Ovary (tissue), 9 donors: ENCODE measurements around the gene NPFFR1. TPM values are rescaled to one million over a fixed set of nuclear protein-coding genes. Genes with fewer than 3 reads are reported as not detected.

ENCODE experiments used
- DNase-seq, 5 donors: peaks; one replicate each; pipeline ENCODE4 v3.0.0-alpha.2; 2019 to 2020
- H3K27ac ChIP-seq, 2 donors: fragments of 200-600 bp; one replicate each; pipeline versions ENCODE4 v1.5.1 to v1.8.0; 2019 to 2022
- H3K27me3 ChIP-seq: fragments of 200-600 bp; one replicate; pipeline ENCODE4 v1.8.0; 2022
- H3K36me3 ChIP-seq: fragments of 200-600 bp; sonication (generic); one replicate; pipeline ENCODE4 v1.5.1; 2019
- H3K4me1 ChIP-seq: one replicate; pipeline ENCODE4 v1.8.1; 2013; ENCODE audit warnings: mild to moderate bottlenecking, moderate library complexity; ENCODE audit not compliant: insufficient read depth
- H3K4me3 ChIP-seq: fragments of 200-600 bp; sonication (generic); one replicate; pipeline ENCODE4 v1.5.1; 2017
- H3K9me3 ChIP-seq, 2 donors: fragments of 200-600 bp in 1 of 2; sonication (generic) in 1 of 2; one replicate each; pipeline versions ENCODE4 v1.5.1 to v1.8.1; 2013 to 2019; ENCODE audit warnings: mild to moderate bottlenecking in 1 of 2, moderate library complexity in 1 of 2
- EP300 ChIP-seq: sonication (generic); formaldehyde crosslinking; IDR thresholded peaks from one replicate; pipeline ENCODE4 v1.6.1; 2017; ENCODE audit warnings: antibody characterized with exemption
- POLR2A ChIP-seq: fragments of 450-650 bp; IDR thresholded peaks from one replicate; pipeline ENCODE4 v1.6.1; 2017; ENCODE audit warnings: antibody characterized with exemption, mild to moderate bottlenecking, moderate library complexity
- WGBS, 3 donors: extraction: QIAGEN DNeasy Blood & Tissue Kit in 1 of 3; methylation state at CpG; one replicate each; pipeline versions ENCODE4 v1.1.5 to v1.1.7; 2013 to 2017; 5-methylcytosine and 5-hydroxymethylcytosine counted together
- intact Hi-C, 4 donors: fragments of 100-400 bp; cut with DNase I; formaldehyde crosslinking; loops; one replicate each; pipeline versions ENCODE4 v1.11.0 to v1.15.1; 2022 to 2023
- polyA plus RNA-seq, 2 donors: library from polyadenylated mRNA; stranded (reverse); fragments of 200-250 nt in 1 of 2; fragments of 350-450 nt in 1 of 2; fragmentation: Illumina TruSeq in 1 of 2; extraction: RNeasy Lipid Tissue Mini Kit (QIAGEN cat#74804) in 1 of 2; gene quantifications; one replicate each; pipeline ENCODE4 v1.2.3, GENCODE V29; 2013 to 2014
- total RNA-seq, 7 donors: library from RNA; depleted of rRNA in 2 of 7; stranded (reverse); fragments of >200 nt in 2 of 7; fragmentation: NEBNext Ultra II Directional in 3 of 7; extraction: Animal tissue kit (Norgen Biotek cat#: 25700) in 3 of 7; gene quantifications; one replicate each; pipeline versions ENCODE4 v1.1.0 to v1.2.4, GENCODE V29; 2016 to 2023
- TF ChIP-seq, protein P1 (sequence below), 3 donors: fragments of 450-650 bp in 2 of 3; fragments of 200-600 bp in 1 of 3; IDR thresholded peaks; one replicate each; pipeline versions ENCODE4 v1.5.1 to v1.8.0; 2016 to 2022; ENCODE audit warnings: antibody characterized with exemption in 3 of 3, mild to moderate bottlenecking in 1 of 3
- donor health status: DM: no; HTN: no; CAD: no; lungs with moderate emphysema.
- donor health status: DM: no; HTN: no; CAD: no.
- donor health status: Bipolar disorder and iron deficiency.
- donor health status: DM: yes; HTN: yes; CAD: no.
- donor health status: DM: no; HTN: no; CAD: no.
- donor health status: DM: yes; HTN: yes; CAD: no.

Gene NPFFR1
- total and polyA plus RNA-seq, 9 donors, result 0.04 to 1.1 (median 0.20) TPM

DNA sequence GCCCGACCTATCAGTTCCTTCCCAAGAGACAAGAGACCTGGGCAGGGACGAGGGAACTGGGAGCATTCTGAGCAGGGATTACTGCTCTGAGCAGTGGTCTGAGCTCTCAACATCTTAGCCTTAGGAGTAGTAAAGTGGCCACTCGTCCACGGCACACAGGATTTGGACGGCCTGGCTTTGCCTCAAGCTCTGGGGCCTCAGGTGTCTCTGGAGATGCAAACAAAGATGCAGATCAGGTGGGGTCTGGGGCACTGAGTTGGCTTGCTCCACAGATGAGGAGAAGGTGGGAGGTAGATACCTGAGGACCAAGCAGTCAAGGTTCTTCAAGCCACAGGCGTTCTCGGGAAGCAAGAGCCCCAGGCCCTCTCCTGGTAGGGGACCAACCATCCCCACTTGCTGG is 16.1 kb upstream of the NPFFR1 start:
- H3K4me3 ChIP-seq, result no peak overlapping the region
- H3K27ac ChIP-seq, result no peak overlapping the region
- no peaks in the 10 kb centered on the region for H3K36me3 ChIP-seq
- intact Hi-C loops, result no loop called here
- TF ChIP-seq, protein P1, sequence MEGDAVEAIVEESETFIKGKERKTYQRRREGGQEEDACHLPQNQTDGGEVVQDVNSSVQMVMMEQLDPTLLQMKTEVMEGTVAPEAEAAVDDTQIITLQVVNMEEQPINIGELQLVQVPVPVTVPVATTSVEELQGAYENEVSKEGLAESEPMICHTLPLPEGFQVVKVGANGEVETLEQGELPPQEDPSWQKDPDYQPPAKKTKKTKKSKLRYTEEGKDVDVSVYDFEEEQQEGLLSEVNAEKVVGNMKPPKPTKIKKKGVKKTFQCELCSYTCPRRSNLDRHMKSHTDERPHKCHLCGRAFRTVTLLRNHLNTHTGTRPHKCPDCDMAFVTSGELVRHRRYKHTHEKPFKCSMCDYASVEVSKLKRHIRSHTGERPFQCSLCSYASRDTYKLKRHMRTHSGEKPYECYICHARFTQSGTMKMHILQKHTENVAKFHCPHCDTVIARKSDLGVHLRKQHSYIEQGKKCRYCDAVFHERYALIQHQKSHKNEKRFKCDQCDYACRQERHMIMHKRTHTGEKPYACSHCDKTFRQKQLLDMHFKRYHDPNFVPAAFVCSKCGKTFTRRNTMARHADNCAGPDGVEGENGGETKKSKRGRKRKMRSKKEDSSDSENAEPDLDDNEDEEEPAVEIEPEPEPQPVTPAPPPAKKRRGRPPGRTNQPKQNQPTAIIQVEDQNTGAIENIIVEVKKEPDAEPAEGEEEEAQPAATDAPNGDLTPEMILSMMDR (IDR thresholded peaks at IDR 0.05), result no peak
- no peak for TF ChIP-seq POLR2A
- TF ChIP-seq EP300, result no peak
- WGBS, 3 donors, result 92 to 96% (median 95%) methylated on average over 7 of the region's 7 CpGs
- no peaks in the 10 kb centered on the region for H3K9me3 ChIP-seq
- H3K4me1 ChIP-seq, result peaks cover 9% of the 10 kb centered on the region
- no peaks in the 10 kb centered on the region for H3K27me3 ChIP-seq
- no peak for DNase-seq

DNA sequence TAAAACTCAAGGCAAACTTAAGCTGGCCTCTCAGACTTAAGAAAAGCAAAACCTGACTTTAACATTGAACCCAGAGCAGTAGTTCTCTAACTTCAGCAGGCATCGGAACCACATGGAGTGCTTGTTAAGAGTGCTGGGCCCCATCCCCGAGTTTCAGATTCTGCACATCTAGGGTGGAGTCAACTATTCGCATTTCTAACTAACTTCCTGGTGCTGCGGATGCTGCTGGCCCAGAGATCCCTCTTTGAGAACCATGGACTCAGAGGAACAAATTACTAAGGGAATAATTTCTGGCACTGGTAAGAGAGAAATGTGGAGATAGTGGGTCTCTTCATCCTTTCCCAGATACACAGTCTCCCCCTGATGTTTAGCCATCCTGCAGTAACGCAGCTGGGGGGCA is 14.6 kb upstream of the NPFFR1 start:
- H3K4me1 ChIP-seq, result peaks cover 9% of the 10 kb centered on the region
- no peak for DNase-seq
- H3K9me3 ChIP-seq, result no peaks in the 10 kb centered on the region
- intact Hi-C loops, result no loop called here
- no peaks in the 10 kb centered on the region for H3K27me3 ChIP-seq
- H3K36me3 ChIP-seq, result no peaks in the 10 kb centered on the region
- TF ChIP-seq POLR2A, result no peak
- TF ChIP-seq EP300, result no peak
- TF ChIP-seq, protein P1 (IDR thresholded peaks at IDR 0.05), result no peak
- H3K27ac ChIP-seq, result no peak overlapping the region
- H3K4me3 ChIP-seq, result no peak overlapping the region
- WGBS, 3 donors, result 76 to 87% (median 79%) methylated on average over 5 of the region's 5 CpGs

DNA sequence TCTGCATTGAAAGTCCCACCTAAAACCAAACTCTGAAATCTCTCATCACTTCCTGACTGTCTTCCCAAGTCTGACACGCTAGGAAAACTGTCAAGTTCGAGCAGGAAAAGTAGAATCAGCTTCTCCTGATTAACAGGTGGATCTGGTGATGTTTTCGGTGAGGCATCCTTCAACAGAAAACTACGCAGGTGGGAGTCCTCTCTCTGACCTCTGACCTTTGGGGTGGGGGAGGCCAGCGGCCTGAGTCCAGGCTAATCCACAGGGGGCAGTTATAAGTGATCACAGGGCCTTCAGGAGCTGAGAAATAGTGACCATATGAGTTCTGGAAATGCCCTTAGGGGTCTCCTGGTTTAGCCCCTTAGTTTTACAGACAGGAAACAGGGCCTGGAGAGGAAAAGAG is 13.4 kb upstream of the NPFFR1 start:
- intact Hi-C loops, result no loop called here
- Histone ChIP-seq H3K36me3 (no peaks in the 10 kb centered on the region), H3K9me3 (no peaks in the 10 kb centered on the region), H3K4me3 (no peak overlapping the region), H3K4me1 (peaks cover 9% of the 10 kb centered on the region), H3K27me3 (no peaks in the 10 kb centered on the region), H3K27ac (peak overlapping the region in 1 of 2 donors; percentile 69)
- TF ChIP-seq, protein P1 (IDR thresholded peaks at IDR 0.05), result no peak
- TF ChIP-seq EP300, result no peak
- TF ChIP-seq POLR2A, result no peak
- DNase-seq, result peak in 1 of 5 donors; percentile 31
- WGBS, 3 donors, result 66 to 72% (median 69%) methylated on average over 5 of the region's 5 CpGs

DNA sequence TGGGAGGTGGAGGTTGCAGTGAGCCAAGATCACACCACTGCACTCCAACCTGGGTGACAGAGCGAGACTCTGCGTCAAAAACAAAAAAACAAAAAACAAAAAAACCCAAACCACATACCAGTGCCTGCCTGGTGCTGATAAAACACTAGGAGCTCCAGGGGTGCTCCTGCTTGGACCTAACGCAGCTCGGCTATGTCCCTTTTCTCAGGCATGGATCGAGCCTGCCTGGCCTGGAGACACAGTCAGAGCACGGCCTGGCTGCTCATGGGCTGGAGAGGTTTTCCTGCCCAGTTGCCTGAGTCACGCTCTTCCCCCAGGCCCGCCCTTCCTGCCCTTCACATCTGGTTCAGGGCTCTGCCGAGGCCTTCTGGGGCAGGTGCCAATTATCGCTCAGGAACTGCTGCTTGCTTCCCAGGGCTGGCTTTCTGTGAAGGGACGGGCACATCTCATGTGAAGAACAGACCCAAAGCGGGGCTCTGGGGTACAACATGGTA is 12.6 kb upstream of the NPFFR1 start:
- H3K36me3 ChIP-seq, result no peaks in the 10 kb centered on the region
- TF ChIP-seq EP300, result no peak
- no peak for TF ChIP-seq POLR2A
- TF ChIP-seq, protein P1 (IDR thresholded peaks at IDR 0.05), result no peak
- peaks cover 8% of the 10 kb centered on the region for H3K4me1 ChIP-seq
- no peak overlapping the region for H3K4me3 ChIP-seq
- WGBS, 3 donors, result 17 to 32% (median 29%) methylated on average over 12 of the region's 12 CpGs
- intact Hi-C loops, result no loop called here
- H3K9me3 ChIP-seq, result no peaks in the 10 kb centered on the region
- peak; percentile 89 to 92 (median 91) for DNase-seq
- H3K27ac ChIP-seq, result peak overlapping the region; percentile 24 to 69
- no peaks in the 10 kb centered on the region for H3K27me3 ChIP-seq
